Natural killer cell (primary cell): ENCODE results near the gene HMOX2. TPM values are rescaled to one million over a fixed set of nuclear protein-coding genes. Genes with fewer than 3 reads are reported as not detected.

Experiments
- ATAC-seq, 3 donors: fragments of 150-1000 bp in 2 of 3; fragments of 200-7000 bp in 1 of 3; cut with Tn5 transposase; 1 replicate in 1 of 3; 2 replicates in 2 of 3; pipeline ENCODE4 v1.10.0; 2021; ENCODE audit warnings: mild to moderate bottlenecking in 2 of 3, moderate library complexity in 2 of 3
- DNase-seq, 2 donors: peaks; one replicate each; pipeline versions ENCODE4 v3.0.0 to v3.0.0-alpha.2; 2013 to 2021; ENCODE audit warnings: mixed read lengths in 1 of 2
- H3K27ac ChIP-seq: one replicate; pipeline ENCODE4 v1.5.1; 2013; ENCODE audit warnings: mild to moderate bottlenecking, low read length
- H3K27me3 ChIP-seq: one replicate; pipeline ENCODE4 v1.6.1; 2013; ENCODE audit warnings: low read length; ENCODE audit not compliant: control insufficient read depth, insufficient read depth
- H3K36me3 ChIP-seq: one replicate; pipeline ENCODE4 v1.6.1; 2013; ENCODE audit warnings: low read length; ENCODE audit not compliant: control insufficient read depth, insufficient read depth
- H3K4me1 ChIP-seq: one replicate; pipeline ENCODE4 v1.6.1; 2013; ENCODE audit warnings: low read length; ENCODE audit not compliant: control insufficient read depth, insufficient read depth
- H3K4me3 ChIP-seq: one replicate; pipeline ENCODE4 v1.5.1; 2013; ENCODE audit warnings: low read length
- H3K9me3 ChIP-seq: one replicate; pipeline ENCODE4 v1.6.1; 2013; ENCODE audit warnings: low read length; ENCODE audit not compliant: control insufficient read depth, insufficient read depth
- H3K27ac Mint-ChIP-seq, 2 donors: one replicate each; pipeline ENCODE4 v1.8.0; 2022; ENCODE audit warnings: mild to moderate bottlenecking in 2 of 2, mixed read lengths in 2 of 2, moderate library complexity in 1 of 2
- H3K27me3 Mint-ChIP-seq, 2 donors: one replicate each; pipeline ENCODE4 v1.8.0; 2022; ENCODE audit warnings: low read depth in 2 of 2, mixed read lengths in 2 of 2
- H3K36me3 Mint-ChIP-seq: one replicate; pipeline ENCODE4 v1.8.0; 2022; ENCODE audit warnings: mixed read lengths
- H3K4me1 Mint-ChIP-seq, 2 donors: one replicate each; pipeline ENCODE4 v1.8.0; 2022; ENCODE audit warnings: mixed read lengths in 2 of 2
- H3K4me3 Mint-ChIP-seq: one replicate; pipeline ENCODE4 v1.8.0; 2022; ENCODE audit warnings: mild to moderate bottlenecking, moderate library complexity, mixed read lengths
- H3K9me3 Mint-ChIP-seq, 2 donors: one replicate each; pipeline ENCODE4 v1.8.0; 2022; ENCODE audit warnings: mixed read lengths in 2 of 2
- WGBS: methylation state at CpG from one replicate; pipeline ENCODE4 v1.1.7; 2013; ENCODE audit warnings: missing lambda C conversion rate; ENCODE audit not compliant: insufficient coverage; 5-methylcytosine and 5-hydroxymethylcytosine counted together
- intact Hi-C: fragments of 100-400 bp; cut with micrococcal nuclease; formaldehyde crosslinking; loops from one replicate; pipeline ENCODE4 v1.14.2; 2022
- total RNA-seq, 4 donors: library from RNA; stranded (reverse); fragments of 120-200 nt in 1 of 4; gene quantifications; one replicate each; pipeline versions ENCODE4 v1.2.3 to v1.2.4, GENCODE V29; 2013 to 2022
- TF ChIP-seq, protein P1 (sequence below): fragments of 200-600 bp; IDR thresholded peaks from one replicate; pipeline ENCODE4 v1.8.0; 2022; ENCODE audit warnings: antibody characterized with exemption

Gene HMOX2
- total RNA-seq, 3 donors from 2014 or later (not counting 1 experiment from before 2014, with no cell fraction given) = 66.0 to 104 (median 77.3) TPM

DNA sequence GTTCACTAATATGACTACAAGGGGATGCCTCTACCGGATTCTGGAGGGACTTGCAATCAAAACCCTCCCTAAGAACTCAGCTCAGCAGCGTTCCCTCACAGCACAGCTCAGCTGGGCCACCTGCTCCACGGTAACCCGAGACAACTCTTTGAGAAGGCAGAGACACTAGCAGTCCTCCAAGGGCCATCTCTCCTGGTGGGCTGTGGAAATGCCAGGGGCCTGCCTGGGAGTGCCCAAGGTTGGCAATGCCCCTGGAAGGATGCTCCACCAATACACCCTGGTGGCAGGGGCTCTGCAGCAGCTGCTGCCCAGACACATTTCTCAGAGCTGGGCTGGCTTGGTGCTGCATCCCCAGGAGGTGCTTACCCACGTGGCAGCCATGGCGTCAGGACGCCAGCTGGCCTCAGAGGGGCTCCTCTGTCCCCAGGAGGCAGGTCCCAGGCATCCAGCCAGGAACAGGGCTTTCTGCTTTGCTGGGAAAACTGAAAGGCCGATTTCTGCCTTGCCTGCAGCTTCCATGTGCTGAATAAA is 45.9 kb downstream of the HMOX2 start:
- 84% methylated on average over 8 of the region's 8 CpGs for WGBS
- no peaks in the 10 kb centered on the region for H3K9me3 ChIP-seq
- TF ChIP-seq, protein P1, sequence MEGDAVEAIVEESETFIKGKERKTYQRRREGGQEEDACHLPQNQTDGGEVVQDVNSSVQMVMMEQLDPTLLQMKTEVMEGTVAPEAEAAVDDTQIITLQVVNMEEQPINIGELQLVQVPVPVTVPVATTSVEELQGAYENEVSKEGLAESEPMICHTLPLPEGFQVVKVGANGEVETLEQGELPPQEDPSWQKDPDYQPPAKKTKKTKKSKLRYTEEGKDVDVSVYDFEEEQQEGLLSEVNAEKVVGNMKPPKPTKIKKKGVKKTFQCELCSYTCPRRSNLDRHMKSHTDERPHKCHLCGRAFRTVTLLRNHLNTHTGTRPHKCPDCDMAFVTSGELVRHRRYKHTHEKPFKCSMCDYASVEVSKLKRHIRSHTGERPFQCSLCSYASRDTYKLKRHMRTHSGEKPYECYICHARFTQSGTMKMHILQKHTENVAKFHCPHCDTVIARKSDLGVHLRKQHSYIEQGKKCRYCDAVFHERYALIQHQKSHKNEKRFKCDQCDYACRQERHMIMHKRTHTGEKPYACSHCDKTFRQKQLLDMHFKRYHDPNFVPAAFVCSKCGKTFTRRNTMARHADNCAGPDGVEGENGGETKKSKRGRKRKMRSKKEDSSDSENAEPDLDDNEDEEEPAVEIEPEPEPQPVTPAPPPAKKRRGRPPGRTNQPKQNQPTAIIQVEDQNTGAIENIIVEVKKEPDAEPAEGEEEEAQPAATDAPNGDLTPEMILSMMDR = no peak
- intact Hi-C loops = no loop called here
- H3K27me3 ChIP-seq = no peaks in the 10 kb centered on the region
- peaks cover 26 to 27% of the 10 kb centered on the region in 2 donors for H3K4me1 Mint-ChIP-seq
- H3K27ac Mint-ChIP-seq = no peak overlapping the region
- H3K27ac ChIP-seq = no peak overlapping the region
- H3K27me3 Mint-ChIP-seq = no peaks in the 10 kb centered on the region
- peaks cover 5% of the 10 kb centered on the region for H3K36me3 ChIP-seq
- H3K4me3 ChIP-seq = no peak overlapping the region
- H3K9me3 Mint-ChIP-seq = no peaks in the 10 kb centered on the region
- peaks cover 27% of the 10 kb centered on the region for H3K4me1 ChIP-seq
- DNase-seq (no peak), ATAC-seq (no peak)
- no peak overlapping the region for H3K4me3 Mint-ChIP-seq
- no peaks in the 10 kb centered on the region for H3K36me3 Mint-ChIP-seq

DNA sequence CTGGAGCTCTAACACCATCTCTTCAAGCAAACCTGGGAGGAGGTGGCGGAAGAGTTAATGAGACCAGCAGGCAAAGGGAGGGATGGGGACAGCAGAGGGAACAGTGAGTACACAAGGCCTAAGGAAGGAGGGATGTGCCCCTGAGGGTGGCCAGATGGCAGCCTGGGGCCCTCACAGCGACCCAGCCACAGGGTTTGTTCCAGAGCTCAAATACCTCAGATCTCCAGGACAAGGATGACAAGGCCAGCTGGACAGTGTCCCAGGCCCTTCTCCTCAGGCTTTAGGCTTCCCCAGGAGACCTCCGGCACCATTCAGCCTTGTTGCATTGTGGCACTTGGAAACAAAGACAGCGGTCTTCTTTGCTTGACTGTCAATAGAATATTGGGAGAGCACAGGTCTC is 47.5 kb downstream of the HMOX2 start:
- H3K9me3 ChIP-seq = no peaks in the 10 kb centered on the region
- H3K4me3 Mint-ChIP-seq = no peak overlapping the region
- H3K4me1 Mint-ChIP-seq = peaks cover 19 to 32% of the 10 kb centered on the region in 2 donors
- H3K36me3 Mint-ChIP-seq = no peaks in the 10 kb centered on the region
- H3K4me1 ChIP-seq = peaks cover 19% of the 10 kb centered on the region
- H3K36me3 ChIP-seq = peaks cover 5% of the 10 kb centered on the region
- ATAC-seq (no peak), DNase-seq (no peak)
- peak overlapping the region in 1 of 2 donors; percentile 45 for H3K27ac Mint-ChIP-seq
- WGBS = 95% methylated on average over 4 of the region's 4 CpGs
- no peak overlapping the region for H3K4me3 ChIP-seq
- intact Hi-C loops = no loop called here
- no peaks in the 10 kb centered on the region for H3K27me3 Mint-ChIP-seq
- no peak overlapping the region for H3K27ac ChIP-seq
- no peaks in the 10 kb centered on the region for H3K9me3 Mint-ChIP-seq
- H3K27me3 ChIP-seq = no peaks in the 10 kb centered on the region
- TF ChIP-seq, protein P1 = no peak

DNA sequence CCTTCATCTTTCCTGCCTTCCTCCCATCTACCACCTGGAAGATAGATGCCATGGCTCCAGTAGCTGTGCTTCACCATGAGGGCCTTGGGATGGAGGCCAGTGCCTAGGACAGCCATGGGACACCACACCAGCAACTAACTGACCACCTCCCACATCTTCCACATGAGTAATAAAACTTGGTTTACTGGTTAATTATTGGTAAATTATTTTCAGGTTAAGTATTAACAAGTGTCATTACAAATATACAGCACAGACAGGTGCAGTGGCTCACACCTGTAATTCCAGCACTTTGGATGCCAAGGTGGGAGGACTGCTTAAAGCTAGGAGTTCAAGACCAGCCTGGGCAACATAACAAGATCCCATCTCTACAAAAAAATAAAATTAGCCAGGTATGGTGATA is 48.4 kb downstream of the HMOX2 start:
- peak overlapping the region in 1 of 2 donors; percentile 12 for H3K27ac Mint-ChIP-seq
- intact Hi-C loops = no loop called here
- ATAC-seq = no peak

More for the DNA sequence above, 48.4 kb downstream of the HMOX2 start:
- peaks cover 25 to 40% of the 10 kb centered on the region in 2 donors for H3K4me1 Mint-ChIP-seq
- no peaks in the 10 kb centered on the region for H3K27me3 Mint-ChIP-seq
- H3K27me3 ChIP-seq = no peaks in the 10 kb centered on the region
- no peak for DNase-seq
- no peaks in the 10 kb centered on the region for H3K9me3 Mint-ChIP-seq
- H3K9me3 ChIP-seq = no peaks in the 10 kb centered on the region
- H3K36me3 Mint-ChIP-seq = no peaks in the 10 kb centered on the region
- TF ChIP-seq, protein P1 = no peak
- no peak overlapping the region for H3K4me3 Mint-ChIP-seq
- peaks cover 18% of the 10 kb centered on the region for H3K4me1 ChIP-seq
- H3K36me3 ChIP-seq = peaks cover 5% of the 10 kb centered on the region
- H3K27ac ChIP-seq = no peak overlapping the region
- H3K4me3 ChIP-seq = no peak overlapping the region
